HCT116 (cell line): ENCODE data around the gene MKNK1. TPM values are rescaled to one million over a fixed set of nuclear protein-coding genes. Genes with fewer than 3 reads are reported as not detected.

ENCODE experiments used
- ATAC-seq: fragments of 200-7000 bp; cut with Tn5 transposase; 2 replicates; pipeline ENCODE4 v1.9.1; 2020; ENCODE audit warnings: mild to moderate bottlenecking, moderate library complexity
- BruUV-seq: library from RNA; stranded (reverse); fragments of 400-500 nt; replicated peaks from 2 replicates; lab custom pipeline; 2021; lab: Mats Ljungman, UMichigan
- CTCF ChIA-PET: fragments of 300-600 bp; sonication (Branson Sonifier 250); formaldehyde crosslinking; loops from one replicate; lab custom pipeline; 2021; ENCODE audit warnings: antibody characterized with exemption; lab: Charles Lee
- POLR2A ChIA-PET: fragments of 300-600, 350-600 bp; sonication (Branson Sonifier 250); formaldehyde crosslinking; loops from one replicate; lab custom pipeline; 2021; ENCODE audit warnings: antibody characterized with exemption; lab: Charles Lee
- RAD21 ChIA-PET, 2 experiments: fragments of 300-600 bp; sonication (Branson Sonifier 250); formaldehyde crosslinking; loops; one replicate each; lab custom pipeline; 2023; ENCODE audit warnings: low total read pairs in 2 of 2; ENCODE audit not compliant: uncharacterized antibody in 2 of 2, unreplicated experiment in 2 of 2, low non-redundant PET in 1 of 2; lab: Charles Lee
- DNase-seq: peaks from one replicate; pipeline ENCODE4 v3.0.0-alpha.2; 2010; ENCODE audit warnings: low read depth, low spot score
- H2AFZ ChIP-seq: fragments of 200-600 bp; shearing (Covaris generic), sonication (generic); 2 replicates; pipeline ENCODE4 v1.6.1; 2017; ENCODE audit warnings: low read depth, mixed run types, mixed read lengths, antibody characterized with exemption, low read length; ENCODE audit not compliant: poor library complexity, severe bottlenecking
- H3K27ac ChIP-seq: 2 replicates; pipeline ENCODE4 v1.5.1; 2012; ENCODE audit warnings: low read depth, low read length
- H3K27me3 ChIP-seq: fragments of 200-600 bp; sonication (generic); 2 replicates; pipeline ENCODE4 v1.6.1; 2016; ENCODE audit warnings: mixed run types, low read length, mixed read lengths; ENCODE audit not compliant: insufficient read depth
- H3K36me3 ChIP-seq, 2 experiments: fragments of 200-500 bp in 1 of 2; fragments of 200-600 bp in 1 of 2; sonication (Bioruptor generic) in 1 of 2; sonication (generic) in 1 of 2; 2 replicates each; pipeline versions ENCODE4 v1.5.1 to v1.6.1; 2014 to 2016; ENCODE audit warnings: low read length in 2 of 2, inconsistent platforms in 1 of 2, mixed read lengths in 1 of 2, mixed run types in 1 of 2; ENCODE audit not compliant: insufficient read depth in 2 of 2, control insufficient read depth in 1 of 2
- H3K4me1 ChIP-seq, 2 experiments: fragments of 200-600 bp in 1 of 2; sonication (generic) in 1 of 2; 2 replicates each; pipeline versions ENCODE4 v1.5.1 to v1.6.1; 2012 to 2017; ENCODE audit warnings: low read length in 2 of 2, inconsistent platforms in 1 of 2, mild to moderate bottlenecking in 1 of 2, mixed read lengths in 1 of 2, mixed run types in 1 of 2, moderate library complexity in 1 of 2; ENCODE audit not compliant: insufficient read depth in 2 of 2, control insufficient read depth in 1 of 2
- H3K4me2 ChIP-seq: fragments of 200-600 bp; sonication (generic); 2 replicates; pipeline ENCODE4 v1.6.1; 2017; ENCODE audit warnings: mixed run types, low read length, mixed read lengths
- H3K4me3 ChIP-seq, 2 experiments: fragments of 200-600 bp in 1 of 2; sonication (generic) in 1 of 2; replicated peaks in 1 of 2; 2 replicates each; pipeline ENCODE4 v1.5.1; 2011 to 2016; ENCODE audit warnings: low read length in 2 of 2, control low read depth in 1 of 2, low read depth in 1 of 2, mild to moderate bottlenecking in 1 of 2, mixed read lengths in 1 of 2, mixed run types in 1 of 2
- H3K79me2 ChIP-seq: fragments of 200-600 bp; sonication (generic); 2 replicates; pipeline ENCODE4 v1.6.1; 2017; ENCODE audit warnings: mild to moderate bottlenecking, mixed run types, low read length, moderate library complexity, mixed read lengths; ENCODE audit not compliant: insufficient read depth
- H3K9ac ChIP-seq: fragments of 200-600 bp; sonication (generic); 2 replicates; pipeline ENCODE4 v1.6.1; 2016; ENCODE audit warnings: low read length, mixed read lengths
- H3K9me2 ChIP-seq: fragments of 200-600 bp; sonication (generic), shearing (Covaris generic); 2 replicates; pipeline ENCODE4 v1.6.1; 2017; ENCODE audit warnings: mixed run types, mild to moderate bottlenecking, moderate library complexity; ENCODE audit not compliant: insufficient read depth
- H3K9me3 ChIP-seq, 2 experiments: fragments of 200-500 bp in 1 of 2; fragments of 200-600 bp in 1 of 2; sonication (Bioruptor generic) in 1 of 2; sonication (generic) in 1 of 2; 2 replicates each; pipeline ENCODE4 v1.6.1; 2014 to 2017; ENCODE audit warnings: low read length in 2 of 2, mixed read lengths in 2 of 2, inconsistent platforms in 1 of 2, low read depth in 1 of 2, mild to moderate bottlenecking in 1 of 2, mixed run types in 1 of 2, moderate library complexity in 1 of 2; ENCODE audit not compliant: control insufficient read depth in 1 of 2, insufficient read depth in 1 of 2
- H4K20me1 ChIP-seq: fragments of 200-600 bp; sonication (generic), shearing (Covaris generic); 2 replicates; pipeline ENCODE4 v1.6.1; 2017; ENCODE audit warnings: mixed run types, mild to moderate bottlenecking, moderate library complexity; ENCODE audit not compliant: insufficient read depth
- CEBPB ChIP-seq: IDR thresholded peaks from 2 replicates; pipeline ENCODE4 v1.6.1; 2012; ENCODE audit warnings: low read depth
- ELF1 ChIP-seq: IDR thresholded peaks from 2 replicates; pipeline ENCODE4 v1.6.1; 2012; ENCODE audit warnings: low read depth, borderline replicate concordance
- EZH2phosphoT487 ChIP-seq: fragments of 200-600 bp; IDR thresholded peaks from 2 replicates; pipeline ENCODE4 v1.6.1; 2018; ENCODE audit warnings: antibody characterized with exemption, borderline replicate concordance
- FOSL1 ChIP-seq: IDR thresholded peaks from 2 replicates; pipeline ENCODE4 v1.6.1; 2012; ENCODE audit warnings: low read depth
- JUND ChIP-seq: IDR thresholded peaks from 2 replicates; pipeline ENCODE4 v1.6.1; 2012
- MAX ChIP-seq: IDR thresholded peaks from 2 replicates; pipeline ENCODE4 v1.6.1; 2012
- POLR2AphosphoS5 ChIP-seq: IDR thresholded peaks from 2 replicates; pipeline ENCODE4 v1.6.1; 2011; ENCODE audit warnings: mild to moderate bottlenecking, low read depth, low read length, moderate library complexity
- SRF ChIP-seq: IDR thresholded peaks from 2 replicates; pipeline ENCODE4 v1.6.1; 2012; ENCODE audit warnings: low read depth
- YY1 ChIP-seq: IDR thresholded peaks from 2 replicates; pipeline ENCODE4 v1.6.1; 2011; ENCODE audit warnings: low read length, low read depth, moderate library complexity, mild to moderate bottlenecking; ENCODE audit not compliant: insufficient replicate concordance; ENCODE audit errors: extremely low read depth
- ZBTB33 ChIP-seq: IDR thresholded peaks from 2 replicates; pipeline ENCODE4 v1.6.1; 2011; ENCODE audit warnings: mild to moderate bottlenecking, low read length, moderate library complexity; ENCODE audit not compliant: insufficient replicate concordance; ENCODE audit errors: extremely low read depth
- ZNF274 ChIP-seq: fragments of 200-500 bp; sonication (Bioruptor generic); IDR thresholded peaks from 2 replicates; pipeline ENCODE4 v1.6.1; 2014; ENCODE audit warnings: mild to moderate bottlenecking, low read depth, low read length, inconsistent platforms
- intact Hi-C: fragments of 100-400 bp; cut with micrococcal nuclease; formaldehyde crosslinking; loops from 2 replicates; pipeline ENCODE4 v1.10.0; 2022
- total RNA-seq: library from RNA; stranded (reverse); gene quantifications from one replicate; pipeline ENCODE4 v1.2.1, GENCODE V29; 2021; ENCODE audit not compliant: unreplicated experiment

MKNK1 gene
- total RNA-seq, 1 experiment from 2014 or later = 30.9 TPM

- ChIA-PET POLR2A (no interaction called here), CTCF (no interaction called here), RAD21 (no interaction called here)
- BruUV-seq = no TSS peak
- intact Hi-C loops = no loop called here
- Histone ChIP-seq H3K79me2 (no peaks in the 10 kb centered on the region), H3K4me3 (no peak within 1 kb of the TSS), H3K9ac (no peak within 1 kb of the TSS), H3K9me3 (no peaks in the 10 kb centered on the region), H3K4me1 (peaks cover 0 to 8% of the 10 kb centered on the region in 2 experiments; a peak in 1 of 4 replicates), H3K27ac (no peak within 1 kb of the TSS), H3K9me2 (no peaks in the 10 kb centered on the region), H3K4me2 (no peak within 1 kb of the TSS), H3K27me3 (no peaks in the 10 kb centered on the region), H3K36me3 (no peaks in the 10 kb centered on the region), H4K20me1 (no peaks in the 10 kb centered on the region), H2AFZ (no peak within 1 kb of the TSS)
- no peak for ATAC-seq
- no peak for DNase-seq
- TF ChIP-seq ELF1 (no peak), CEBPB (no peak), ZBTB33 (no peak), FOSL1 (no peak), JUND (no peak), ZNF274 (no peak), POLR2AphosphoS5 (no peak), EZH2phosphoT487 (no peak), SRF (no peak), YY1 (no peak), MAX (no peak)
Observed at GRCh38 chr1:46551597-46552095, 52.4 kb downstream of the MKNK1 start, which contains the start of gene KNCN. Gene KNCN, minus strand, starts transcription at chr1:46551647. Its CDS starts 432 bp downstream, at chr1:46551215.
